ENCODE measurements around the gene DTD2.

GRCh38 chr14:31442284-31442683 is 15.0 kb downstream of the DTD2 start:
- TF ChIP-seq CTCF (conservative IDR thresholded peaks at IDR 0.05; ENCODE audit: low read depth, low read length) (no peak), EZH2 (IDR thresholded peaks at IDR 0.05; ENCODE audit: low read length, unreplicated experiment) (no peak)
